GM12878 (cell line): Measurements from ENCODE around the gene NPL.

Experiments used
- EZH2 ChIP-seq: IDR thresholded peaks from 2 replicates; pipeline ENCODE4 v1.6.1; 2012; ENCODE audit warnings: low read depth, mild to moderate bottlenecking, control low read depth, inconsistent platforms, low read length, borderline replicate concordance; ENCODE audit not compliant: control insufficient read depth
- POLR2A ChIP-seq: IDR thresholded peaks from 2 replicates; pipeline ENCODE4 v1.6.1; 2011; ENCODE audit warnings: low read depth, mild to moderate bottlenecking, low read length
- POLR2AphosphoS5 ChIP-seq: IDR thresholded peaks from 2 replicates; pipeline ENCODE4 v1.6.1; 2011; ENCODE audit warnings: mild to moderate bottlenecking, low read length, inconsistent platforms
- POU2F2 ChIP-seq: IDR thresholded peaks from 3 replicates; pipeline ENCODE4 v1.6.1; 2011; ENCODE audit warnings: low read depth, mild to moderate bottlenecking, low read length, borderline replicate concordance
- TAF1 ChIP-seq: IDR thresholded peaks from 2 replicates; pipeline ENCODE4 v1.6.1; 2011; ENCODE audit warnings: mild to moderate bottlenecking, low read depth, low read length, borderline replicate concordance

GRCh38 chr1:182778862-182779261 lies 10.7 kb upstream of the NPL start:
- TF ChIP-seq POU2F2 (no peak), POLR2A (no peak), TAF1 (no peak), POLR2AphosphoS5 (no peak), EZH2 (no peak)
